Peyer's patch (tissue), 4 donors: ENCODE results near the gene PPP2R3A. TPM values are rescaled to one million over a fixed set of nuclear protein-coding genes. Genes with fewer than 3 reads are reported as not detected.
"Not testable (repeated sequence)": the region's sequence is repeated elsewhere in the genome, so short reads cannot be mapped to it uniquely, and the experiment has no call there.

Experiments
- DNase-seq, 3 donors: peaks; one replicate each; pipeline ENCODE4 v3.0.0-alpha.2; 2017 to 2019
- H3K27ac ChIP-seq, 4 donors: fragments of 200-600 bp; sonication (generic); one replicate each; pipeline ENCODE4 v1.5.1; 2016 to 2019
- H3K27me3 ChIP-seq, 2 donors: fragments of 200-600 bp; sonication (generic); one replicate each; pipeline ENCODE4 v1.5.1; 2019
- H3K36me3 ChIP-seq, 3 donors: fragments of 200-600 bp; sonication (generic); one replicate each; pipeline ENCODE4 v1.5.1; 2016 to 2019
- H3K4me1 ChIP-seq, 4 donors: fragments of 200-600 bp; sonication (generic); one replicate each; pipeline ENCODE4 v1.5.1; 2016 to 2019
- H3K4me3 ChIP-seq, 4 donors: fragments of 200-600 bp; sonication (generic); 1 replicate in 3 of 4; 2 replicates in 1 of 4; pipeline ENCODE4 v1.5.1; 2016 to 2019; ENCODE audit warnings: mild to moderate bottlenecking in 1 of 4
- H3K9me3 ChIP-seq, 4 donors: fragments of 200-600 bp; sonication (generic); one replicate each; pipeline ENCODE4 v1.5.1; 2016 to 2019; ENCODE audit warnings: mild to moderate bottlenecking in 1 of 4
- CTCF ChIP-seq, 6 experiments: fragments of 450-650 bp in 4 of 6; fragments of 200-600 bp in 2 of 6; sonication (generic) in 1 of 6; IDR thresholded peaks; one replicate each; pipeline ENCODE4 v1.5.1; 2017 to 2019; ENCODE audit warnings: antibody characterized with exemption in 6 of 6, mild to moderate bottlenecking in 3 of 6, moderate library complexity in 1 of 6
- POLR2A ChIP-seq, 2 donors: fragments of 450-650 bp; IDR thresholded peaks; one replicate each; pipeline ENCODE4 v1.5.1; 2017; ENCODE audit warnings: antibody characterized with exemption in 2 of 2, mild to moderate bottlenecking in 2 of 2, moderate library complexity in 2 of 2
- total RNA-seq, 4 donors: library from RNA; depleted of rRNA; stranded (reverse); fragments of >200 nt; gene quantifications; one replicate each; pipeline ENCODE4 v1.1.0, GENCODE V29; 2016

Gene PPP2R3A
- total RNA-seq, 4 donors from 2014 or later: 6.6 to 27.1 (median 21.9) TPM

- Histone ChIP-seq H3K27ac (no peak overlapping the region), H3K4me1 (peaks cover 0 to 9% (median 0%) of the 10 kb centered on the region in 4 donors), H3K9me3 (no peaks in the 10 kb centered on the region), H3K27me3 (no peaks in the 10 kb centered on the region), H3K36me3 (peaks cover 0 to 23% (median 0%) of the 10 kb centered on the region in 3 donors), H3K4me3 (no peak overlapping the region)
- TF ChIP-seq CTCF (IDR thresholded peaks at IDR 0.05): no peak
- TF ChIP-seq POLR2A (IDR thresholded peaks at IDR 0.05): no peak
- no peak for DNase-seq
These were observed 186.8 kb downstream of the PPP2R3A start for GRCh38 chr3:136152176-136152843.

- H3K4me1 ChIP-seq: peaks cover 0 to 9% (median 0%) of the 10 kb centered on the region in 4 donors
- H3K27ac ChIP-seq: no peak overlapping the region
- no peaks in the 10 kb centered on the region for H3K27me3 ChIP-seq
- H3K9me3 ChIP-seq: no peaks in the 10 kb centered on the region
- TF ChIP-seq CTCF (IDR thresholded peaks at IDR 0.05) (no peak), POLR2A (IDR thresholded peaks at IDR 0.05) (no peak)
- no peak for DNase-seq
- no peak overlapping the region for H3K4me3 ChIP-seq
- H3K36me3 ChIP-seq: peaks cover 0 to 23% (median 0%) of the 10 kb centered on the region in 3 donors
These were observed 187.4 kb downstream of the PPP2R3A start for GRCh38 chr3:136152963-136153362.

- H3K4me1 ChIP-seq: peaks cover 0 to 14% (median 0%) of the 10 kb centered on the region in 4 donors
- no peak for DNase-seq
- no peaks in the 10 kb centered on the region for H3K9me3 ChIP-seq
- no peak overlapping the region for H3K27ac ChIP-seq
- H3K27me3 ChIP-seq: no peaks in the 10 kb centered on the region
- no peak overlapping the region for H3K4me3 ChIP-seq
- H3K36me3 ChIP-seq: no peaks in the 10 kb centered on the region
- TF ChIP-seq POLR2A (IDR thresholded peaks at IDR 0.05): no peak
- no peak for TF ChIP-seq CTCF (IDR thresholded peaks at IDR 0.05)
These were observed 196.0 kb downstream of the PPP2R3A start for GRCh38 chr3:136161516-136161915.

GRCh38 chr3:136162322-136162721 lies 196.8 kb downstream of the PPP2R3A start:
- no peak for DNase-seq
- no peak overlapping the region for H3K27ac ChIP-seq
- H3K9me3 ChIP-seq: no peaks in the 10 kb centered on the region
- H3K4me1 ChIP-seq: peaks cover 0 to 22% (median 0%) of the 10 kb centered on the region in 4 donors
- H3K36me3 ChIP-seq: no peaks in the 10 kb centered on the region
- no peaks in the 10 kb centered on the region for H3K27me3 ChIP-seq
- TF ChIP-seq CTCF (IDR thresholded peaks at IDR 0.05) (no peak), POLR2A (IDR thresholded peaks at IDR 0.05) (no peak)
- H3K4me3 ChIP-seq: no peak overlapping the region

- H3K4me1 ChIP-seq: peaks cover 0 to 22% (median 0%) of the 10 kb centered on the region in 4 donors
- not testable (repeated sequence) for H3K4me3 ChIP-seq, H3K27ac ChIP-seq, H3K27me3 ChIP-seq, H3K36me3 ChIP-seq, DNase-seq, H3K9me3 ChIP-seq
These were observed 198.1 kb downstream of the PPP2R3A start for GRCh38 chr3:136163607-136164006.

- Histone ChIP-seq H3K36me3 (no peaks in the 10 kb centered on the region), H3K27me3 (no peaks in the 10 kb centered on the region), H3K4me3 (no peak overlapping the region), H3K27ac (no peak overlapping the region), H3K9me3 (no peaks in the 10 kb centered on the region), H3K4me1 (peaks cover 0 to 22% (median 0%) of the 10 kb centered on the region in 4 donors)
- TF ChIP-seq POLR2A (IDR thresholded peaks at IDR 0.05) (no peak), CTCF (IDR thresholded peaks at IDR 0.05) (no peak)
- DNase-seq: no peak
These were observed 201.0 kb downstream of the PPP2R3A start for GRCh38 chr3:136166507-136166906.

- DNase-seq, H3K4me3 ChIP-seq, H3K27ac ChIP-seq, H3K27me3 ChIP-seq, H3K36me3 ChIP-seq, H3K9me3 ChIP-seq: not testable (repeated sequence)
- H3K4me1 ChIP-seq: peaks cover 0 to 27% (median 0%) of the 10 kb centered on the region in 4 donors
These were observed 202.7 kb downstream of the PPP2R3A start for GRCh38 chr3:136168236-136168635.
